Measurements from ENCODE around the gene ARPC4.

DNA sequence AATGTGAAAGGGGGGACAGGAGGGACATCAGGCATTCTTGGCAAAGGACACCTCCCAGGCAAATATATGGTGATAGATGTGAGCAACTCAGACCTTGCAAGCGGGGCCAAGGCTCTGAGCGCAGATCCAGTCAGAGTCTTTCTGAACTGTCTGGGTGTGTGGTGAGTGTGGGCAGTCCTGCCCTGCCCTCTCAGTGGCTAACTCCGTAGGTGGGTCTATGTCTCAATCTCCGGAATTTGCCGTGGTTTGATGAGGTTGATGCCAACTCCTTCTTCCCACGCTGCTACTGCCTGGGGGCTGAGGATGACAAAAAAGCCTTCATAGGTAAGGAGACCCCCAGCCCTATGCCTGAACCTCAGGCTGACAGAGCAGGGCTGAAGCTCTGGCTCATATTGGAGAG lies 24.6 kb downstream of the ARPC4 start:
- TF ChIP-seq CTCF (IDR thresholded peaks at IDR 0.05) (no peak), POLR2A (IDR thresholded peaks at IDR 0.05) (no peak)
